Adrenal gland (tissue), 12 donors: ENCODE data around the gene KIRREL3. TPM values are rescaled to one million over a fixed set of nuclear protein-coding genes. Genes with fewer than 3 reads are reported as not detected.

Experiments used
- DNase-seq, 7 donors: peaks; one replicate each; pipeline ENCODE4 v3.0.0-alpha.2; 2019 to 2020
- H3K27ac ChIP-seq, 5 donors: fragments of 200-600 bp; sonication (generic) in 4 of 5; 1 replicate in 3 of 5; 2 replicates in 2 of 5; pipeline versions ENCODE4 v1.5.1 to v1.8.0; 2016 to 2020; ENCODE audit warnings: mild to moderate bottlenecking in 1 of 5
- H3K27me3 ChIP-seq: fragments of 200-600 bp; 2 replicates; pipeline ENCODE4 v1.8.0; 2021
- H3K36me3 ChIP-seq, 2 donors: fragments of 200-600 bp; replicated peaks in 1 of 2; 1 replicate in 1 of 2; 2 replicates in 1 of 2; pipeline versions ENCODE4 v1.5.1 to v1.8.0; 2018 to 2022
- H3K4me1 ChIP-seq, 2 donors: fragments of 200-600 bp; replicated peaks in 1 of 2; 1 replicate in 1 of 2; 2 replicates in 1 of 2; pipeline versions ENCODE4 v1.5.1 to v1.8.0; 2018 to 2021
- H3K4me3 ChIP-seq, 4 donors: fragments of 200-600 bp; sonication (generic) in 3 of 4; one replicate each; pipeline ENCODE4 v1.5.1; 2016 to 2018
- H3K9me3 ChIP-seq, 3 donors: fragments of 200-600 bp; sonication (generic) in 1 of 3; replicated peaks in 1 of 3; 1 replicate in 2 of 3; 2 replicates in 1 of 3; pipeline versions ENCODE4 v1.5.1 to v1.8.0; 2016 to 2021
- POLR2A ChIP-seq, 2 donors: fragments of 450-650 bp; IDR thresholded peaks; one replicate each; pipeline ENCODE4 v1.6.1; 2017; ENCODE audit warnings: antibody characterized with exemption in 2 of 2, mild to moderate bottlenecking in 2 of 2, moderate library complexity in 1 of 2
- WGBS, 4 donors: extraction: QIAGEN DNeasy Blood & Tissue Kit in 2 of 4; methylation state at CpG; one replicate each; pipeline versions ENCODE4 v1.1.5 to v1.1.7; 2013 to 2017; 5-methylcytosine and 5-hydroxymethylcytosine counted together
- intact Hi-C, 2 donors: fragments of 100-400 bp; cut with DNase I; formaldehyde crosslinking; loops; one replicate each; pipeline versions ENCODE4 v1.14.1 to v1.15.0; 2022 to 2023
- polyA plus RNA-seq, 3 donors: library from polyadenylated mRNA; stranded (reverse); fragments of 200-250 nt in 2 of 3; fragments of 350-450 nt in 1 of 3; fragmentation: Illumina TruSeq in 1 of 3; extraction: RNeasy Lipid Tissue Mini Kit (QIAGEN cat#74804) in 1 of 3; gene quantifications; one replicate each; pipeline ENCODE4 v1.2.3, GENCODE V29; 2013 to 2014
- total RNA-seq, 9 donors: library from RNA; depleted of rRNA in 4 of 9; stranded (reverse); fragments of >200 nt in 4 of 9; fragments of 120-200 nt in 1 of 9; fragmentation: NEBNext Ultra II Directional in 1 of 9; extraction: Animal tissue kit (Norgen Biotek cat#: 25700) in 1 of 9; gene quantifications; one replicate each; pipeline versions ENCODE4 v1.1.0 to v1.2.4, GENCODE V29; 2013 to 2023
- TF ChIP-seq, protein P1 (sequence below), 6 experiments: fragments of 450-650 bp in 4 of 6; fragments of 200-600 bp in 2 of 6; sonication (generic) in 1 of 6; IDR thresholded peaks; 1 replicate in 5 of 6; 2 replicates in 1 of 6; pipeline versions ENCODE4 v1.5.1 to v1.8.0; 2016 to 2021; ENCODE audit warnings: antibody characterized with exemption in 6 of 6, mild to moderate bottlenecking in 2 of 6, moderate library complexity in 1 of 6
- donor health status: healthy with polysubstance abuse.
- donor health status: Bipolar disorder and iron deficiency.
- donor health status: DM: yes; HTN: yes; CAD: no.
- donor health status: DM: no; HTN: no; CAD: no.
- donor health status: DM: no; HTN: no; CAD: no.
- donor health status: DM: yes; HTN: yes; CAD: no.

KIRREL3 gene
- total and polyA plus RNA-seq, 12 donors, result 0.07 to 4.1 (median 0.64) TPM; not detected in 1

DNA sequence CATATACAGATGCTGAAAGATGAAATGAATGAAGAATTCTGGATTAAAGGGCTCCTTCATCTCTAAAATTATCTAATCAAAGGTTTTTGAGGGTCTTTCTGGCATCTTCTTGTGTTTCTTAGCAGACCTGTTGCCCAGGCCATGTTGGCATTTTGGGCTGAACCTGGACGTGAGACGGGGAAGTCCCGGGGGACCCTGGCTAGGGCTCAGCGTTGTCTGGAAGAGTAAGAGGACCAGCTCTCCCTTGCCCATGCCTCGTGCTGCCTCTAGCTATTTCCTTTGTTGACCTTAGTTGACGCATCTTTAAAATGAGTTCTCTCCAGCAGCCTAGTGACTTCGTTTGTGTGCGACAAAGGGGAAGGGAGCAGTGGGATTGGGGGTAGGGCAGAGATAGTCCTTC is 492.9 kb downstream of the KIRREL3 start:
- Histone ChIP-seq H3K36me3 (no peaks in the 10 kb centered on the region), H3K27ac (no peak overlapping the region), H3K27me3 (no peaks in the 10 kb centered on the region), H3K9me3 (peaks cover 0 to 6% (median 5%) of the 10 kb centered on the region in 3 donors), H3K4me3 (no peak overlapping the region), H3K4me1 (no peaks in the 10 kb centered on the region)
- DNase-seq, result no peak
- 65 to 69% (median 68%) methylated on average over 8 of the region's 8 CpGs for WGBS, 4 donors
- intact Hi-C loops, result no loop called here
- no peak for TF ChIP-seq POLR2A (IDR thresholded peaks at IDR 0.05)
- TF ChIP-seq, protein P1, sequence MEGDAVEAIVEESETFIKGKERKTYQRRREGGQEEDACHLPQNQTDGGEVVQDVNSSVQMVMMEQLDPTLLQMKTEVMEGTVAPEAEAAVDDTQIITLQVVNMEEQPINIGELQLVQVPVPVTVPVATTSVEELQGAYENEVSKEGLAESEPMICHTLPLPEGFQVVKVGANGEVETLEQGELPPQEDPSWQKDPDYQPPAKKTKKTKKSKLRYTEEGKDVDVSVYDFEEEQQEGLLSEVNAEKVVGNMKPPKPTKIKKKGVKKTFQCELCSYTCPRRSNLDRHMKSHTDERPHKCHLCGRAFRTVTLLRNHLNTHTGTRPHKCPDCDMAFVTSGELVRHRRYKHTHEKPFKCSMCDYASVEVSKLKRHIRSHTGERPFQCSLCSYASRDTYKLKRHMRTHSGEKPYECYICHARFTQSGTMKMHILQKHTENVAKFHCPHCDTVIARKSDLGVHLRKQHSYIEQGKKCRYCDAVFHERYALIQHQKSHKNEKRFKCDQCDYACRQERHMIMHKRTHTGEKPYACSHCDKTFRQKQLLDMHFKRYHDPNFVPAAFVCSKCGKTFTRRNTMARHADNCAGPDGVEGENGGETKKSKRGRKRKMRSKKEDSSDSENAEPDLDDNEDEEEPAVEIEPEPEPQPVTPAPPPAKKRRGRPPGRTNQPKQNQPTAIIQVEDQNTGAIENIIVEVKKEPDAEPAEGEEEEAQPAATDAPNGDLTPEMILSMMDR (IDR thresholded peaks at IDR 0.05), result no peak

GRCh38 chr11:126506789-126507188 is 493.8 kb downstream of the KIRREL3 start:
- intact Hi-C loops, result no loop called here
- Histone ChIP-seq H3K36me3 (no peaks in the 10 kb centered on the region), H3K27ac (no peak overlapping the region), H3K9me3 (peaks cover 0 to 6% (median 5%) of the 10 kb centered on the region in 3 donors), H3K4me3 (no peak overlapping the region), H3K27me3 (peaks cover 4% of the 10 kb centered on the region), H3K4me1 (no peaks in the 10 kb centered on the region)
- 82 to 89% (median 84%) methylated on average over 4 of the region's 4 CpGs for WGBS, 4 donors
- no peak for TF ChIP-seq POLR2A (IDR thresholded peaks at IDR 0.05)
- TF ChIP-seq, protein P1 (IDR thresholded peaks at IDR 0.05), result no peak
- DNase-seq, result no peak

GRCh38 chr11:126502982-126503381 is 497.6 kb downstream of the KIRREL3 start:
- peaks cover 0 to 6% (median 5%) of the 10 kb centered on the region in 3 donors for H3K9me3 ChIP-seq
- no peak for DNase-seq
- 36 to 56% (median 44%) methylated on average over 5 of the region's 5 CpGs for WGBS, 4 donors
- TF ChIP-seq, protein P1 (IDR thresholded peaks at IDR 0.05), result no peak
- TF ChIP-seq POLR2A (IDR thresholded peaks at IDR 0.05), result no peak
- intact Hi-C loops, result no loop called here
- no peaks in the 10 kb centered on the region for H3K36me3 ChIP-seq
- H3K27me3 ChIP-seq, result peaks cover 4% of the 10 kb centered on the region
- H3K4me3 ChIP-seq, result no peak overlapping the region
- H3K4me1 ChIP-seq, result no peaks in the 10 kb centered on the region
- H3K27ac ChIP-seq, result no peak overlapping the region

- Histone ChIP-seq H3K36me3 (no peaks in the 10 kb centered on the region), H3K4me3 (no peak overlapping the region), H3K27me3 (peaks cover 4% of the 10 kb centered on the region), H3K27ac (no peak overlapping the region), H3K9me3 (peaks cover 0 to 6% (median 5%) of the 10 kb centered on the region in 3 donors), H3K4me1 (no peaks in the 10 kb centered on the region)
- TF ChIP-seq, protein P1 (IDR thresholded peaks at IDR 0.05), result no peak
- TF ChIP-seq POLR2A (IDR thresholded peaks at IDR 0.05), result no peak
- no peak for DNase-seq
- intact Hi-C loops, result no loop called here
- WGBS, 4 donors, result 26 to 49% (median 43%) methylated on average over 1 to 2 of the region's 2 CpGs
These were observed 498.4 kb downstream of the KIRREL3 start for GRCh38 chr11:126502159-126502558.
